Subcutaneous adipose tissue (tissue), 4 donors: ENCODE data around the gene RASA3. TPM values are rescaled to one million over a fixed set of nuclear protein-coding genes. Genes with fewer than 3 reads are reported as not detected.

Source experiments
- CTCF ChIP-seq: fragments of 450-650 bp; IDR thresholded peaks from one replicate; pipeline ENCODE4 v1.5.1; 2016; ENCODE audit warnings: low read depth, mild to moderate bottlenecking, control low read depth, antibody characterized with exemption, moderate library complexity
- total RNA-seq, 4 donors: library from RNA; depleted of rRNA; stranded (reverse); fragments of >200 nt; gene quantifications; one replicate each; pipeline ENCODE4 v1.1.0, GENCODE V29; 2016

The RASA3 gene
- total RNA-seq, 4 donors from 2014 or later: 36.9 to 70.1 (median 46.3) TPM

- TF ChIP-seq CTCF: no peak
These were observed 35.0 kb upstream of the RASA3 start for GRCh38 chr13:114167426-114167825.

- TF ChIP-seq CTCF: no peak
These were observed 34.1 kb upstream of the RASA3 start for GRCh38 chr13:114166381-114167131.

GRCh38 chr13:114164681-114165429 lies 32.4 kb upstream of the RASA3 start:
- no peak for TF ChIP-seq CTCF

- TF ChIP-seq CTCF: no peak
These were observed 31.6 kb upstream of the RASA3 start for GRCh38 chr13:114164053-114164452.

GRCh38 chr13:114162533-114162922 lies 30.1 kb upstream of the RASA3 start:
- no peak for TF ChIP-seq CTCF

GRCh38 chr13:114161644-114162532 lies 29.5 kb upstream of the RASA3 start:
- no peak for TF ChIP-seq CTCF

GRCh38 chr13:114161028-114161556 lies 28.7 kb upstream of the RASA3 start:
- no peak for TF ChIP-seq CTCF
